IPS-20b (cell line): Measurements from ENCODE around the gene TPM3.

Experiments used
- H3K27ac ChIP-seq: one replicate; pipeline ENCODE4 v1.5.1; 2013; ENCODE audit warnings: low read length
- H3K27me3 ChIP-seq: 2 replicates; pipeline ENCODE4 v1.6.1; 2013; ENCODE audit warnings: mild to moderate bottlenecking, low read length, inconsistent platforms; ENCODE audit not compliant: insufficient read depth
- H3K36me3 ChIP-seq: 2 replicates; pipeline ENCODE4 v1.6.1; 2013; ENCODE audit warnings: low read depth, mild to moderate bottlenecking, inconsistent platforms, low read length, moderate library complexity; ENCODE audit not compliant: insufficient read depth
- H3K4me1 ChIP-seq: 2 replicates; pipeline ENCODE4 v1.6.1; 2013; ENCODE audit warnings: mild to moderate bottlenecking, control low read depth, inconsistent platforms, low read length, moderate library complexity; ENCODE audit not compliant: insufficient read depth
- H3K4me3 ChIP-seq: 2 replicates; pipeline ENCODE4 v1.5.1; 2013; ENCODE audit warnings: mild to moderate bottlenecking, low read length, inconsistent platforms
- H3K9ac ChIP-seq: 2 replicates; pipeline ENCODE4 v1.6.1; 2013; ENCODE audit warnings: low read depth, mild to moderate bottlenecking, inconsistent platforms, low read length, moderate library complexity
- H3K9me3 ChIP-seq: 2 replicates; pipeline ENCODE4 v1.6.1; 2013; ENCODE audit warnings: mild to moderate bottlenecking, low read depth, low read length, inconsistent platforms; ENCODE audit not compliant: insufficient read depth

Gene TPM3

GRCh38 chr1:154179946-154180687, 11.8 kb downstream of the TPM3 start:
- no peaks in the 10 kb centered on the region for H3K9me3 ChIP-seq
- peaks cover 51% of the 10 kb centered on the region for H3K36me3 ChIP-seq
- H3K4me3 ChIP-seq, result peak overlapping the region; percentile 83; the same call in 1 of the 2 replicates
- peak overlapping the region; percentile 33; the same call in 1 of the 2 replicates for H3K9ac ChIP-seq
- peaks cover 27% of the 10 kb centered on the region for H3K4me1 ChIP-seq
- H3K27ac ChIP-seq, result no peak overlapping the region
- H3K27me3 ChIP-seq, result no peaks in the 10 kb centered on the region

DNA sequence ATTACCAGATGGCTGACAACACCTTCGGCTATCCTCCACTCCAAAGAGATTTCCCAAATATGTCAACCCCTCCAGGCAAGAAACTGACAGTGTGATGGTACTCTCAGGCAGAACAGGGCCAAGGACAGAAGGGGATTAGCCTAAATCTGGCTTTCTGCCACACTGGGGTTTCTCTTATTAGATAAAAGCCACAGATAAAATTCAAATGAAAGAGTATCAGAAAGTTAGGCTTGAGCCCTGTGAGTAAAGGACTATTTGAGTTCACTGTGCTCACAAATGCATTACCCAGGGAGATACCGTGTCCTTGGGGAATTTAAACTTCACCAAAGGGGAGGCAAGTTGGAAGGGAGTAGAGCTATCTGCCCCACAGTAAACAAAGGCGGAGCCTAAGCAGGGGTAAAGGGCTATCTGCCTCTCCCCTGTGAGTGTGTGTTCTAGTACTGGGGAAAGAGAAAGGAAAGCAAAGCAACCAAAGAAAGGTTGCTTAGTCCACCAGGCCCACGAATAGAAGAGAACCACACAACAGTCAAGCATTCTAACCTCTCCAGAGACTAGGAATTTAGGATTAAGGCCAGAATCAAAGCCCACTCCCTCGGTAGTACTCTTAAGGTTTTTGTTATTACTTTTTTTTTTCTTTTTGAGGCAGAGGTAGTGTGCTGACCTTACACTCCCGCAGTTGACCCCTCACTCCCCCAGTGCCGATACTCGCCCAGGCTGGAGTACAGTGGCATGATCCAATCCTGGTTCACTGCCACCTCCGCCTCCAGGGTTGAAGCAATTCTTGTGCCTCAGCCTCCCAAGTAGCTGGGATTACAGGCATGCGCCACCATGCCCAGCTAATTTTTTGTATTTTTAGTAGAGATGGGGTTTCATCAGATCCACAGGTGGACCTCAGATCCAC, 12.7 kb downstream of the TPM3 start:
- H3K27me3 ChIP-seq, result no peaks in the 10 kb centered on the region
- peak overlapping the region; percentile 83 for H3K4me3 ChIP-seq
- H3K27ac ChIP-seq, result no peak overlapping the region
- peak overlapping the region; percentile 33; the same call in 1 of the 2 replicates for H3K9ac ChIP-seq
- peaks cover 58% of the 10 kb centered on the region for H3K36me3 ChIP-seq
- peaks cover 27% of the 10 kb centered on the region for H3K4me1 ChIP-seq
- no peaks in the 10 kb centered on the region for H3K9me3 ChIP-seq

DNA sequence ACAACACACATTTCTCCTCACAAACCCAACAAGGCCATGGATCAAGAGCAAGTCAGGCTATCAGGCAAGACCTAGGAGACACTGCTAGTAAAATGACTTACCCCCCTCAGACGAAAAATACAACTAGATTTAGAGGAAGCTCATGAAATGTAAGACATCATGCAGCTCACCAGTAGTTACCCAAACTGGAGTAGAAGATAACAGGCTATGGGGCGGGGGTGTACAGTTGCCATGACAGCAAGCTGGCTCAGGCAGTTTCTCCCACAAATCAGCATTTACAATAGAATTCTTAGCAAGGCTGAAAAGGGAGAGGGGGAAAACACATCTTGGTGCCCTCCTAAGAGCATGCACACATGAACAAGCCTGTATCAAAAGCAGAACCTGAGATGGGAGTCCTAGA, 13.9 kb downstream of the TPM3 start:
- peak overlapping the region; percentile 27; the same call in 1 of the 2 replicates for H3K4me3 ChIP-seq
- peak overlapping the region; percentile 31; the same call in 1 of the 2 replicates for H3K9ac ChIP-seq

GRCh38 chr1:154176337-154176736, 15.6 kb downstream of the TPM3 start:
- H3K27ac ChIP-seq, result no peak overlapping the region
- H3K4me1 ChIP-seq, result peaks cover 26% of the 10 kb centered on the region
- no peaks in the 10 kb centered on the region for H3K27me3 ChIP-seq
- H3K9ac ChIP-seq, result no peak overlapping the region
- H3K9me3 ChIP-seq, result no peaks in the 10 kb centered on the region
- H3K4me3 ChIP-seq, result no peak overlapping the region
- H3K36me3 ChIP-seq, result peaks cover 83% of the 10 kb centered on the region

More for the DNA sequence above, 13.9 kb downstream of the TPM3 start:
- H3K36me3 ChIP-seq, result peaks cover 66% of the 10 kb centered on the region
- no peaks in the 10 kb centered on the region for H3K27me3 ChIP-seq
- no peaks in the 10 kb centered on the region for H3K9me3 ChIP-seq
- peaks cover 27% of the 10 kb centered on the region for H3K4me1 ChIP-seq
- H3K27ac ChIP-seq, result no peak overlapping the region

DNA sequence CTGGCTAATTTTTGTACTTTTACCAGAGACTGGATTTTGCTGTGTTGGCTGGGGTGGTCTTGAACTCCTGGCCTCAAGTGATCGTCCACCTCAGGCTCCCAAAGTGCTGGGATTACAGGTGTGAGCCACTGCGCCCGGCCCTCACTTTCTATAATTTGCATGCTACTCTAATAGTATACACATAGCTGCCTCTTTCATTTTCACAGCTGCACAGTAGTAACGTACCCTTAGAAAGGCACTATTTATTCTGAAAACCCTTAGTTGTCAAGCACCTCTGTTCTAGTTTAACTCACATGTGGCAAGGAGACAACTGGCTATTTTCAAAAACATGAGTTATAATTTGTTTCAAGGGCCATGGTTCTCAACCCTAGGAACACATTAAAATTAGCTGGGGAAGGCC, 17.2 kb downstream of the TPM3 start:
- Histone ChIP-seq H3K36me3 (peaks cover 92% of the 10 kb centered on the region), H3K4me1 (peaks cover 14% of the 10 kb centered on the region), H3K27ac (no peak overlapping the region), H3K9me3 (no peaks in the 10 kb centered on the region), H3K27me3 (no peaks in the 10 kb centered on the region), H3K4me3 (no peak overlapping the region), H3K9ac (no peak overlapping the region)

DNA sequence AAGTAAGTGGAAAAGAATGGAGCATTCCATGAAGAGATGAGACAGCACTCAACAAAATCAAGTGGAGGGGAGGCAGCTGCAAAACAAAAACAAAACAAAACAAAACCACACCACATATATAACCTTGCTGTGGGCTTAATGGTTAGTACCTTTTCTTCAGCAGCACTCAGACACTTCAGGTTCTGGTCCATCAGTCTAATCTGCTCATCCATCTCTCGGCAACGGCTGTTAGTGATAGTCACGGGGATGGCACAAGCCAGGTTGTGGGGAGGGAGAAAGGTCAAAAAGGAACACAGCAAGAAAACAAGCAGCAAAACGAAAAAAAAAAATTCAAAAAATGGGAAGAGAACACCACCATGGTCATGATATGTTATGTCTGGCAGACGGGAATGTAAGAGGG, 20.0 kb downstream of the TPM3 start:
- H3K4me1 ChIP-seq, result no peaks in the 10 kb centered on the region
- no peaks in the 10 kb centered on the region for H3K27me3 ChIP-seq
- H3K4me3 ChIP-seq, result no peak overlapping the region
- H3K9me3 ChIP-seq, result no peaks in the 10 kb centered on the region
- no peak overlapping the region for H3K9ac ChIP-seq
- peaks cover 90% of the 10 kb centered on the region for H3K36me3 ChIP-seq
- no peak overlapping the region for H3K27ac ChIP-seq

GRCh38 chr1:154171223-154171583, 20.7 kb downstream of the TPM3 start:
- no peaks in the 10 kb centered on the region for H3K4me1 ChIP-seq
- no peaks in the 10 kb centered on the region for H3K9me3 ChIP-seq
- H3K27me3 ChIP-seq, result no peaks in the 10 kb centered on the region
- H3K9ac ChIP-seq, result no peak overlapping the region
- H3K4me3 ChIP-seq, result no peak overlapping the region
- H3K36me3 ChIP-seq, result peaks cover 91% of the 10 kb centered on the region
- no peak overlapping the region for H3K27ac ChIP-seq

DNA sequence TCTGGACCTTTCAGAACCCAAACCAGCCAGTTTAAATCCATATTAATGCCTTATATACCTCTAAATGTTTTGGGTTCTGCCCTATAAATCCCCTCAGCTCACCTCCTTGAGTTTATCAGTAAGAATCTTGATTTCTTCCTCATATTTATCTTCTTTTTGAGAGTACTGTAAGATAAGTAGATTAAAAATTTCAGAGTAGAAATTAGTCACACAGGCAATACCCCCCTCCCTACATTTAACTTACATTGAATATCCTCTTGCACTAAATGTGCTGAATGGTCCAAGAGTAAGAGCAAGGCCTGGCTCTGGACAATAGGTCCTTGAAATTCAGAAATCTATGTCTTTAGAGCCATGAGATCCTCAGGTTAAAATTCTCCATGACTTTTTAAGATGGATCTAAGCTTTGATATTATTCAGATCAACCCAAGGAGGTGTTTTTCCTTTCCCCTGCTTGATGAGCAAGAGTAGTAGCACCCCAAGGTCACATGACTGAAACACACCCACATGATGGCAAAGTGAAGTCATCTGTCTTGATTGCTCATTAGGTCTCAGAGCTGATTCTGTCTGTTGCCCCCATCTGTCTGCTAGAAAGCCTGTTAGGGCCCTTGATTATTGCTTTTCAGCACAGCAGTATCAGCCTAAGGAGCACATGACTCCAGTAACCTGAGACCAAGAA, 21.2 kb downstream of the TPM3 start:
- Histone ChIP-seq H3K9me3 (no peaks in the 10 kb centered on the region), H3K27me3 (no peaks in the 10 kb centered on the region), H3K36me3 (peaks cover 91% of the 10 kb centered on the region), H3K27ac (no peak overlapping the region), H3K9ac (no peak overlapping the region), H3K4me1 (no peaks in the 10 kb centered on the region), H3K4me3 (no peak overlapping the region)

- no peak overlapping the region for H3K4me3 ChIP-seq
- no peaks in the 10 kb centered on the region for H3K9me3 ChIP-seq
- H3K36me3 ChIP-seq, result peaks cover 98% of the 10 kb centered on the region
- no peak overlapping the region for H3K9ac ChIP-seq
- H3K27me3 ChIP-seq, result no peaks in the 10 kb centered on the region
- no peak overlapping the region for H3K27ac ChIP-seq
- no peaks in the 10 kb centered on the region for H3K4me1 ChIP-seq
These were observed 24.4 kb downstream of the TPM3 start for GRCh38 chr1:154167461-154167860.

DNA sequence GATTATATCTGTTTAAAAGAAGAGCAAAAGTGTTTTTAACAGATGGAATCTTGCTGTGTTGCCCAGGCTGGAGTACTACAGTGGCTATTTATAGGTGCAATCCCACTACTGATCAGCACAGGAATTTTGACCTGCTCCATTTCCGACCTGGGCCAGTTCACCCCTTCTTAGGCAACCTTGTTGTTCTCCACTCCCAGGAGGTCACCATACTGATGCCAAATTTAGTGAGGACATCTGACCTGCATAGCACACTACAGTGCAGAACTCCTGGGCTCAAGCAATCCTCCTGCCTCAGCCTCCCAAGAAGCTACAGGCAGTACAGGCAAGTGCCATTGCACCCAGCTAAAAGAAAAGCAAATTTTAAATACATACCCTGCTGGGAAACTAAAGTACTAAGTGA, 25.7 kb downstream of the TPM3 start:
- Histone ChIP-seq H3K27me3 (no peaks in the 10 kb centered on the region), H3K9ac (no peak overlapping the region), H3K4me1 (no peaks in the 10 kb centered on the region), H3K4me3 (no peak overlapping the region), H3K9me3 (no peaks in the 10 kb centered on the region), H3K36me3 (peaks cover 98% of the 10 kb centered on the region), H3K27ac (no peak overlapping the region)

DNA sequence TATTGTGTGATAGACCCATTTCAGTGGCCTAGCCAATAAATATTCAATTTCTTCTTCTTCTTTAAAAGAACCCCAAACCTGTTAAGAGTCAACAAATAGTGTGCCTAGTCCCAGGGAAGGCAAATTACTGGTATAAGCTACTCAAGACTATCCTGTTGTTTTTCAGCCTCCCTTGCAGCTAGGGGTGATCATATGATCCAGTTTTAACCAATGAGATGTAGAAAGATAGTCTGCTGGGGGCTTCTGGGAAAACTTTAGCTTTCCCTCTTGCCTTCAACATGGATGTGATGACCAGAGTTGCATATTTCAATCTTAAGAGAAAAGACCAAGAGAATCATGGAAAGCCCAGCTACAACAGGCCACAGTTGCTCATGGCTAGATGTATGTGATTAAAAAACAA, 32.3 kb downstream of the TPM3 start:
- H3K4me3 ChIP-seq, result no peak overlapping the region
- H3K27ac ChIP-seq, result no peak overlapping the region
- H3K9ac ChIP-seq, result no peak overlapping the region
- H3K36me3 ChIP-seq, result peaks cover 93% of the 10 kb centered on the region
- H3K4me1 ChIP-seq, result no peaks in the 10 kb centered on the region
- H3K27me3 ChIP-seq, result no peaks in the 10 kb centered on the region
- no peaks in the 10 kb centered on the region for H3K9me3 ChIP-seq
